GM23338 (cell line): ENCODE measurements around the gene IGF2BP2. TPM values are rescaled to one million over a fixed set of nuclear protein-coding genes. Genes with fewer than 3 reads are reported as not detected.

Source experiments
- ATAC-seq: fragments of 200-7000 bp; cut with Tn5 transposase; 3 replicates; pipeline ENCODE4 v1.9.1; 2020
- DNase-seq: peaks from one replicate; pipeline ENCODE4 v3.0.0-alpha.2; 2015; ENCODE audit warnings: low spot score
- H2AFZ ChIP-seq: fragments of 200-600 bp; sonication (generic); 2 replicates; pipeline ENCODE4 v1.8.0; 2016; ENCODE audit warnings: antibody characterized with exemption, mild to moderate bottlenecking, moderate library complexity
- H3F3A ChIP-seq: fragments of 200-600 bp; sonication (generic); replicated peaks from 2 replicates; pipeline ENCODE4 v1.8.0; 2017; ENCODE audit warnings: antibody characterized with exemption, mixed run types, low read depth
- H3K27ac ChIP-seq: fragments of 200-600 bp; sonication (generic); 2 replicates; pipeline ENCODE4 v1.6.1; 2016; ENCODE audit warnings: low read depth
- H3K27me3 ChIP-seq: fragments of 200-600 bp; sonication (generic); 2 replicates; pipeline ENCODE4 v1.8.0; 2016; ENCODE audit warnings: mild to moderate bottlenecking, mixed run types, moderate library complexity; ENCODE audit not compliant: insufficient read depth
- H3K36me3 ChIP-seq: fragments of 200-600 bp; sonication (generic); 2 replicates; pipeline ENCODE4 v1.8.0; 2016; ENCODE audit warnings: mild to moderate bottlenecking; ENCODE audit not compliant: insufficient read depth
- H3K4me1 ChIP-seq: fragments of 200-600 bp; sonication (generic); 2 replicates; pipeline ENCODE4 v1.8.0; 2016; ENCODE audit warnings: mild to moderate bottlenecking, moderate library complexity; ENCODE audit not compliant: insufficient read depth
- H3K4me2 ChIP-seq: fragments of 200-600 bp; sonication (generic); 2 replicates; pipeline ENCODE4 v1.7.1; 2017; ENCODE audit warnings: mixed run types
- H3K4me3 ChIP-seq: fragments of 200-600 bp; sonication (generic); 2 replicates; pipeline ENCODE4 v1.6.1; 2016; ENCODE audit warnings: mixed run types
- H3K79me2 ChIP-seq: fragments of 200-600 bp; sonication (generic); replicated peaks from 2 replicates; pipeline ENCODE4 v1.8.0; 2017; ENCODE audit warnings: mild to moderate bottlenecking; ENCODE audit not compliant: insufficient read depth
- H3K9me2 ChIP-seq: fragments of 200-600 bp; sonication (generic); 2 replicates; pipeline ENCODE4 v1.8.0; 2017; ENCODE audit not compliant: insufficient read depth
- H4K20me1 ChIP-seq: fragments of 200-600 bp; sonication (generic); replicated peaks from 2 replicates; pipeline ENCODE4 v1.8.0; 2017; ENCODE audit warnings: mild to moderate bottlenecking; ENCODE audit not compliant: insufficient read depth
- H3K27ac Mint-ChIP-seq: 2 replicates; pipeline ENCODE4 v1.8.0; 2020; ENCODE audit warnings: inconsistent platforms, mild to moderate bottlenecking, moderate library complexity, mixed read lengths
- H3K27me3 Mint-ChIP-seq: 3 replicates; pipeline ENCODE4 v1.8.0; 2022; ENCODE audit warnings: low read depth, mild to moderate bottlenecking, moderate library complexity, mixed read lengths, inconsistent platforms; ENCODE audit not compliant: insufficient read depth, poor library complexity
- H3K36me3 Mint-ChIP-seq: 3 replicates; pipeline ENCODE4 v1.8.0; 2021; ENCODE audit warnings: low read depth, mild to moderate bottlenecking, inconsistent platforms, moderate library complexity, mixed read lengths
- H3K4me1 Mint-ChIP-seq: 3 replicates; pipeline ENCODE4 v1.8.0; 2020; ENCODE audit warnings: mild to moderate bottlenecking, inconsistent platforms, mixed read lengths
- H3K4me3 Mint-ChIP-seq: 3 replicates; pipeline ENCODE4 v1.8.0; 2021; ENCODE audit warnings: moderate library complexity, mild to moderate bottlenecking, inconsistent platforms, mixed read lengths
- H3K9me3 Mint-ChIP-seq: 3 replicates; pipeline ENCODE4 v1.8.0; 2020; ENCODE audit warnings: moderate library complexity, mild to moderate bottlenecking, inconsistent platforms, mixed read lengths
- CREB1 ChIP-seq: fragments of 250-450 bp; sonication (Bioruptor Pico); IDR thresholded peaks from 2 replicates; pipeline ENCODE4 v1.5.0; 2020; ENCODE audit warnings: low read depth, mild to moderate bottlenecking, moderate library complexity
- CTCF ChIP-seq, 2 experiments: fragments of 200-600 bp in 1 of 2; sonication (generic) in 1 of 2; conservative IDR thresholded peaks; 2 replicates each; pipeline versions ENCODE4 v1.5.1 to v1.6.1; 2016 to 2017; ENCODE audit warnings: antibody characterized with exemption in 2 of 2, low read depth in 2 of 2, mild to moderate bottlenecking in 2 of 2, moderate library complexity in 1 of 2
- ETS1 ChIP-seq: IDR thresholded peaks from 2 replicates; pipeline ENCODE4 v1.6.1; 2016; ENCODE audit warnings: antibody characterized with exemption
- EZH2 ChIP-seq: fragments of 200-600 bp; sonication (generic); IDR thresholded peaks from one replicate; pipeline ENCODE4 v1.8.0; 2017; ENCODE audit warnings: antibody characterized with exemption, mild to moderate bottlenecking, low read depth; ENCODE audit not compliant: unreplicated experiment
- EZH2phosphoT487 ChIP-seq: fragments of 200-600 bp; sonication (generic); IDR thresholded peaks from one replicate; pipeline ENCODE4 v1.8.1; 2018; ENCODE audit warnings: antibody characterized with exemption; ENCODE audit not compliant: unreplicated experiment
- JUNB ChIP-seq: IDR thresholded peaks from one replicate; pipeline ENCODE4 v1.6.1; 2016; ENCODE audit warnings: antibody characterized with exemption; ENCODE audit not compliant: unreplicated experiment
- NANOG ChIP-seq: IDR thresholded peaks from 2 replicates; pipeline ENCODE4 v1.6.1; 2016; ENCODE audit warnings: antibody characterized with exemption, borderline replicate concordance
- POLR2AphosphoS5 ChIP-seq: IDR thresholded peaks from 2 replicates; pipeline ENCODE4 v1.6.1; 2016; ENCODE audit warnings: antibody characterized with exemption, low read depth
- REST ChIP-seq: IDR thresholded peaks from one replicate; pipeline ENCODE4 v1.6.1; 2018; ENCODE audit warnings: antibody characterized with exemption; ENCODE audit not compliant: unreplicated experiment
- STAT1 ChIP-seq: IDR thresholded peaks from one replicate; pipeline ENCODE4 v1.6.1; 2016; ENCODE audit warnings: antibody characterized with exemption; ENCODE audit not compliant: unreplicated experiment
- ZNF114 ChIP-seq: fragments of 250-450 bp; sonication (Bioruptor Pico); IDR thresholded peaks from 2 replicates; pipeline ENCODE4 v1.5.0; 2020; ENCODE audit warnings: mild to moderate bottlenecking, moderate library complexity
- ZNF331 ChIP-seq: fragments of 250-450 bp; sonication (Bioruptor Pico); IDR thresholded peaks from 2 replicates; pipeline ENCODE4 v1.5.0; 2020; ENCODE audit warnings: low read depth, mild to moderate bottlenecking, moderate library complexity
- ZNF462 ChIP-seq: fragments of 250-450 bp; sonication (Bioruptor Pico); IDR thresholded peaks from 2 replicates; pipeline ENCODE4 v1.5.0; 2020; ENCODE audit warnings: mild to moderate bottlenecking, moderate library complexity
- polyA plus RNA-seq: library from polyadenylated mRNA; unstranded; fragments of >200 nt; fragmentation: Nextera tagmentation; extraction: Ambion mirVana; gene quantifications from 2 replicates; pipeline ENCODE4 v1.2.1, GENCODE V29; 2016
- total RNA-seq: library from RNA; depleted of rRNA; stranded (reverse); fragments of >200 nt; shearing (Covaris generic); gene quantifications from 2 replicates; pipeline ENCODE4 v1.2.3, GENCODE V29; 2014

IGF2BP2 gene
- total and polyA plus RNA-seq, 2 experiments from 2014 or later: 82.9 to 84.5 TPM

GRCh38 chr3:185770109-185770508, 54.7 kb downstream of the IGF2BP2 start:
- H3K27me3 Mint-ChIP-seq: peaks cover 9% of the 10 kb centered on the region
- Histone ChIP-seq H3K4me2 (peak overlapping the region; percentile 39; the same call in 1 of the 2 replicates), H3K27me3 (no peaks in the 10 kb centered on the region), H4K20me1 (peaks cover 55% of the 10 kb centered on the region), H3F3A (0 out of 2 replicates have a peak, but pooled peaks cover 11% of the 10 kb centered on the region), H3K36me3 (no peaks in the 10 kb centered on the region), H3K4me1 (peaks cover 44% of the 10 kb centered on the region), H3K79me2 (peaks cover 92% of the 10 kb centered on the region), H2AFZ (no peak overlapping the region), H3K9me2 (no peaks in the 10 kb centered on the region), H3K4me3 (no peak overlapping the region), H3K27ac (no peak overlapping the region)
- peaks cover 66% of the 10 kb centered on the region for H3K4me1 Mint-ChIP-seq
- TF ChIP-seq JUNB: no peak
- no peak for TF ChIP-seq ZNF114 (CRISPR knock-in tag)
- no peak for TF ChIP-seq ZNF462
- no peak for TF ChIP-seq STAT1
- TF ChIP-seq ETS1: no peak
- no peak for TF ChIP-seq CREB1
- TF ChIP-seq NANOG: no peak
- no peak for TF ChIP-seq EZH2
- TF ChIP-seq CTCF (conservative IDR thresholded peaks at IDR 0.05; ENCODE audit: low read depth in 2 of 2): no peak
- no peak for TF ChIP-seq POLR2AphosphoS5
- no peak for TF ChIP-seq ZNF331 (CRISPR knock-in tag)
- no peak for TF ChIP-seq REST
- TF ChIP-seq EZH2phosphoT487: no peak
- no peaks in the 10 kb centered on the region for H3K36me3 Mint-ChIP-seq
- H3K4me3 Mint-ChIP-seq: no peak overlapping the region; the same call in 2 of the 3 replicates
- H3K27ac Mint-ChIP-seq: no peak overlapping the region; the same call in 1 of the 2 replicates
- ATAC-seq (peak; percentile 34), DNase-seq (no peak)
- no peaks in the 10 kb centered on the region for H3K9me3 Mint-ChIP-seq
